Liver (tissue), 9 donors: ENCODE measurements around the gene FCGR2B. TPM values are rescaled to one million over a fixed set of nuclear protein-coding genes. Genes with fewer than 3 reads are reported as not detected.

ENCODE experiments used
- DNase-seq: peaks from one replicate; pipeline ENCODE4 v3.0.0-alpha.2; 2017; ENCODE audit warnings: low spot score
- H3K27ac ChIP-seq, 2 donors: one replicate each; pipeline ENCODE4 v1.7.0; 2013; ENCODE audit warnings: inconsistent platforms in 2 of 2, low read length in 2 of 2, control low read depth in 1 of 2, low read depth in 1 of 2, mild to moderate bottlenecking in 1 of 2
- H3K27me3 ChIP-seq, 4 donors: one replicate each; pipeline versions ENCODE4 v1.6.1 to v1.7.0; 2013; ENCODE audit warnings: low read length in 3 of 4, inconsistent platforms in 1 of 4, mild to moderate bottlenecking in 1 of 4, moderate library complexity in 1 of 4; ENCODE audit not compliant: control insufficient read depth in 4 of 4, insufficient read depth in 4 of 4
- H3K36me3 ChIP-seq, 4 donors: one replicate each; pipeline versions ENCODE4 v1.6.1 to v1.7.0; 2013; ENCODE audit warnings: low read length in 3 of 4, mild to moderate bottlenecking in 3 of 4, low read depth in 1 of 4, moderate library complexity in 1 of 4; ENCODE audit not compliant: control insufficient read depth in 4 of 4, insufficient read depth in 3 of 4
- H3K4me1 ChIP-seq, 4 donors: one replicate each; pipeline versions ENCODE4 v1.6.1 to v1.7.0; 2013; ENCODE audit warnings: low read length in 3 of 4, mild to moderate bottlenecking in 3 of 4, moderate library complexity in 1 of 4; ENCODE audit not compliant: control insufficient read depth in 4 of 4, insufficient read depth in 4 of 4
- H3K4me3 ChIP-seq, 3 donors: one replicate each; pipeline versions ENCODE4 v1.6.1 to v1.7.0; 2013; ENCODE audit warnings: low read length in 3 of 3, control low read depth in 1 of 3, low read depth in 1 of 3, mild to moderate bottlenecking in 1 of 3
- H3K9ac ChIP-seq, 2 donors: one replicate each; pipeline ENCODE4 v1.7.0; 2013; ENCODE audit warnings: low read length in 2 of 2, mild to moderate bottlenecking in 2 of 2, moderate library complexity in 2 of 2, control low read depth in 1 of 2, low read depth in 1 of 2
- H3K9me3 ChIP-seq, 4 donors: one replicate each; pipeline versions ENCODE4 v1.6.1 to v1.7.0; 2013; ENCODE audit warnings: low read length in 3 of 4; ENCODE audit not compliant: control insufficient read depth in 4 of 4
- EGR1 ChIP-seq, 2 donors: IDR thresholded peaks; 2 replicates each; pipeline ENCODE4 v1.6.1; 2016 to 2018; ENCODE audit warnings: antibody characterized with exemption in 2 of 2, low read depth in 2 of 2
- FOXA1 ChIP-seq: IDR thresholded peaks from 2 replicates; pipeline ENCODE4 v1.6.1; 2016; ENCODE audit warnings: antibody characterized with exemption
- FOXA2 ChIP-seq: IDR thresholded peaks from 2 replicates; pipeline ENCODE4 v1.6.1; 2016; ENCODE audit warnings: antibody characterized with exemption
- GABPA ChIP-seq, 2 donors: IDR thresholded peaks in 1 of 2; conservative IDR thresholded peaks in 1 of 2; 2 replicates each; pipeline ENCODE4 v1.6.1; 2016; ENCODE audit warnings: antibody characterized with exemption in 2 of 2, mild to moderate bottlenecking in 1 of 2, moderate library complexity in 1 of 2
- HNF4A ChIP-seq, 2 donors: conservative IDR thresholded peaks; 2 replicates each; pipeline ENCODE4 v1.6.1; 2016; ENCODE audit warnings: antibody characterized with exemption in 2 of 2, mild to moderate bottlenecking in 2 of 2
- HNF4G ChIP-seq: IDR thresholded peaks from 2 replicates; pipeline ENCODE4 v1.6.1; 2016; ENCODE audit warnings: antibody characterized with exemption
- JUND ChIP-seq, 2 donors: IDR thresholded peaks; 2 replicates each; pipeline ENCODE4 v1.6.1; 2016; ENCODE audit warnings: antibody characterized with exemption in 2 of 2
- NR2F2 ChIP-seq: IDR thresholded peaks from 2 replicates; pipeline ENCODE4 v1.6.1; 2016; ENCODE audit warnings: antibody characterized with exemption
- RAD21 ChIP-seq, 2 donors: IDR thresholded peaks; 2 replicates each; pipeline ENCODE4 v1.6.1; 2016; ENCODE audit warnings: antibody characterized with exemption in 2 of 2, mild to moderate bottlenecking in 2 of 2
- RXRA ChIP-seq, 2 donors: IDR thresholded peaks; 2 replicates each; pipeline ENCODE4 v1.6.1; 2017 to 2018; ENCODE audit warnings: antibody characterized with exemption in 2 of 2, mild to moderate bottlenecking in 1 of 2
- SP1 ChIP-seq: IDR thresholded peaks from 2 replicates; pipeline ENCODE4 v1.6.1; 2018; ENCODE audit warnings: antibody characterized with exemption, mild to moderate bottlenecking
- TAF1 ChIP-seq: conservative IDR thresholded peaks from 2 replicates; pipeline ENCODE4 v1.6.1; 2016; ENCODE audit warnings: antibody characterized with exemption, mild to moderate bottlenecking
- YY1 ChIP-seq: IDR thresholded peaks from 2 replicates; pipeline ENCODE4 v1.6.1; 2016; ENCODE audit warnings: antibody characterized with exemption, mild to moderate bottlenecking
- WGBS: extraction: QIAGEN DNeasy Blood & Tissue Kit; methylation state at CpG from one replicate; pipeline ENCODE4 v1.1.7; 2013; 5-methylcytosine and 5-hydroxymethylcytosine counted together
- polyA plus RNA-seq, 2 donors: library from polyadenylated mRNA; stranded (reverse) in 1 of 2; unstranded in 1 of 2; fragments of 200-250 nt in 1 of 2; fragments of >200 nt in 1 of 2; fragmentation: Nextera tagmentation in 1 of 2; extraction: Ambion mirVana in 1 of 2; gene quantifications; one replicate each; pipeline versions ENCODE4 v1.2.1 to v1.2.3, GENCODE V29; 2013 to 2015
- total RNA-seq, 2 donors: library from RNA; depleted of rRNA; stranded (reverse); fragments of >200 nt; gene quantifications; one replicate each; pipeline ENCODE4 v1.2.3, GENCODE V29; 2014
- TF ChIP-seq, protein P1 (sequence below): IDR thresholded peaks from 2 replicates; pipeline ENCODE4 v1.6.1; 2016; ENCODE audit warnings: antibody characterized with exemption
- TF ChIP-seq, protein P2 (sequence below): IDR thresholded peaks from 2 replicates; pipeline ENCODE4 v1.6.1; 2016; ENCODE audit warnings: antibody characterized with exemption
- TF ChIP-seq, protein P3 (sequence below): IDR thresholded peaks from 2 replicates; pipeline ENCODE4 v1.6.1; 2016; ENCODE audit warnings: antibody characterized with exemption, mild to moderate bottlenecking
- TF ChIP-seq, protein P4 (sequence below): IDR thresholded peaks from 2 replicates; pipeline ENCODE4 v1.6.1; 2016; ENCODE audit warnings: antibody characterized with exemption
- TF ChIP-seq, protein P5 (sequence below): fragments of 150-350 bp; IDR thresholded peaks from 2 replicates; pipeline ENCODE4 v1.5.1; 2017; ENCODE audit warnings: improper control_type of control experiment, low read depth, low read length; ENCODE audit not compliant: missing input control
- donor health status: healthy.
- donor health status: healthy.
- donor health status: healthy.
- donor health status: healthy.
- donor health status: healthy.

Gene FCGR2B
- total and polyA plus RNA-seq, 4 donors = 7.9 to 39.5 (median 25.0) TPM

DNA sequence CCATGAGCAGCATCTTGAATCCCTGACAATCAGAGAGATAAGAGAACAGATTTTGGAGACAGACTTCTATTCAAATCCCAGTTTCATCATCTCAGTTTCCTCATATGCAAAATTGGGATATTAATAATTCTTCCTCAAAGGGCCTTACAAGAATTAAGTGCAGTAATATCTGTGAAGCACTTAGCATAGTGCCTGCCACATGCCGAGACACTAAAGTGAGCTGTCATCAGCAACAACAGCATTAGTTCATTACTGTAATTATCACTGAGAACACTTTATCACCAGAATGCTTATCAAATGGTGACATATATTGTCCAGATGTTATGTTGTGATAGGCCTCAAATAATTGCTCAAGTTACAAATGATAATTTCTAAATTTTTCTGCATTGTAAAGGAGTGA is 57.5 kb downstream of the FCGR2B start (continued):
- TF ChIP-seq, protein P1, sequence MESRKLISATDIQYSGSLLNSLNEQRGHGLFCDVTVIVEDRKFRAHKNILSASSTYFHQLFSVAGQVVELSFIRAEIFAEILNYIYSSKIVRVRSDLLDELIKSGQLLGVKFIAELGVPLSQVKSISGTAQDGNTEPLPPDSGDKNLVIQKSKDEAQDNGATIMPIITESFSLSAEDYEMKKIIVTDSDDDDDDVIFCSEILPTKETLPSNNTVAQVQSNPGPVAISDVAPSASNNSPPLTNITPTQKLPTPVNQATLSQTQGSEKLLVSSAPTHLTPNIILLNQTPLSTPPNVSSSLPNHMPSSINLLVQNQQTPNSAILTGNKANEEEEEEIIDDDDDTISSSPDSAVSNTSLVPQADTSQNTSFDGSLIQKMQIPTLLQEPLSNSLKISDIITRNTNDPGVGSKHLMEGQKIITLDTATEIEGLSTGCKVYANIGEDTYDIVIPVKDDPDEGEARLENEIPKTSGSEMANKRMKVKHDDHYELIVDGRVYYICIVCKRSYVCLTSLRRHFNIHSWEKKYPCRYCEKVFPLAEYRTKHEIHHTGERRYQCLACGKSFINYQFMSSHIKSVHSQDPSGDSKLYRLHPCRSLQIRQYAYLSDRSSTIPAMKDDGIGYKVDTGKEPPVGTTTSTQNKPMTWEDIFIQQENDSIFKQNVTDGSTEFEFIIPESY = no peak
- no peak for TF ChIP-seq SP1
- TF ChIP-seq FOXA1 = no peak

DNA sequence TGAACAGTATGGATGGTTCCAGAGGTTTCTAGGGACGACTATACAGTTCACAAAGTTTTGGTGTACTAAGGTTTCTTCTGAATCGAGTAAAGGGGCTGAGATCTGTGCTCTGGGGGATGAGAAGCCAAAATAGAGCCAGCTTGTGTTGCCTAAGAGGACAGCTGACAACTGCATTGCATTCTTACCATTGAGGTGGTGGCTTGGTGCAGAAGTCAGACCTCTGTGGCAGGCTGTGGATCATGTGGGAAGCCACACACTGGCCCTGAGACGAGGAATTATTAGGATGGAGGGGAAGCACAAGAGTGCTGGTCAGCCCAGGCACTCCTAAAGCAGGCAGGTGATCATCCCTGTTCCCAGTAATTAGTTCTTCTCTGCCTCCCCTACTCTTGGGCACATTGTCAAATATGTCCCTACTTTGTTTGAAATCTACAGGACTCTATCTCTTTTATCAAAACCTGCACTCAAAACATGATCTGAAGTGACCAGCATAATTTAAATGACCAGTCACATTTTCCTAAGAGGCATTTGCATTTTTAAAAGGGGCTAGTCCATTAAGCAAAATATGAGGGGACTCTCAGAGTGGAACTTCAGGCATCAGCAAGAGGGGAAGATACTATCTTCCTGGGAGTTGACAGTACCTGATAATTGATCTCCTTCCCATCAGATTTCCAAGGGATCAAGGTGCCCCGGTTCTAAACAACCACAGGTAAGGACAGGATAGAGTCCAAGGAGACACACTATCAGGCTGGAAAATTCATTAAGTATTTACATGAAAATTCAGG is 58.2 kb downstream of the FCGR2B start, which contains the start of gene FCRLB:
Gene FCRLB, plus strand, starts transcription at position 589 of the 782 bp plus-strand sequence. CDS start 1,129 bp downstream, outside the sequence.
- Histone ChIP-seq H3K4me3 (no peak within 1 kb of the TSS), H3K9ac (no peak within 1 kb of the TSS), H3K27me3 (no peaks in the 10 kb centered on the region), H3K9me3 (no peaks in the 10 kb centered on the region), H3K27ac (no peak within 1 kb of the TSS), H3K36me3 (no peaks in the 10 kb centered on the region), H3K4me1 (peaks cover 2 to 7% (median 5%) of the 10 kb centered on the region in 4 donors)
- 59% methylated on average over 4 of the region's 4 CpGs for WGBS
- TF ChIP-seq GABPA (IDR thresholded peaks at IDR 0.05 in 1 of 2, conservative IDR thresholded peaks at IDR 0.05 in 1 of 2) (no peak), RXRA (IDR thresholded peaks at IDR 0.05) (no peak), YY1 (no peak), FOXA2 (no peak), FOXA1 (no peak), JUND (IDR thresholded peaks at IDR 0.05) (no peak), NR2F2 (no peak), HNF4G (no peak), TAF1 (no peak), EGR1 (IDR thresholded peaks at IDR 0.05; ENCODE audit: low read depth in 2 of 2) (no peak), SP1 (no peak), HNF4A (conservative IDR thresholded peaks at IDR 0.05) (no peak), RAD21 (IDR thresholded peaks at IDR 0.05) (no peak)
- TF ChIP-seq, protein P2, sequence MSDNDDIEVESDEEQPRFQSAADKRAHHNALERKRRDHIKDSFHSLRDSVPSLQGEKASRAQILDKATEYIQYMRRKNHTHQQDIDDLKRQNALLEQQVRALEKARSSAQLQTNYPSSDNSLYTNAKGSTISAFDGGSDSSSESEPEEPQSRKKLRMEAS = no peak
- TF ChIP-seq, protein P3, sequence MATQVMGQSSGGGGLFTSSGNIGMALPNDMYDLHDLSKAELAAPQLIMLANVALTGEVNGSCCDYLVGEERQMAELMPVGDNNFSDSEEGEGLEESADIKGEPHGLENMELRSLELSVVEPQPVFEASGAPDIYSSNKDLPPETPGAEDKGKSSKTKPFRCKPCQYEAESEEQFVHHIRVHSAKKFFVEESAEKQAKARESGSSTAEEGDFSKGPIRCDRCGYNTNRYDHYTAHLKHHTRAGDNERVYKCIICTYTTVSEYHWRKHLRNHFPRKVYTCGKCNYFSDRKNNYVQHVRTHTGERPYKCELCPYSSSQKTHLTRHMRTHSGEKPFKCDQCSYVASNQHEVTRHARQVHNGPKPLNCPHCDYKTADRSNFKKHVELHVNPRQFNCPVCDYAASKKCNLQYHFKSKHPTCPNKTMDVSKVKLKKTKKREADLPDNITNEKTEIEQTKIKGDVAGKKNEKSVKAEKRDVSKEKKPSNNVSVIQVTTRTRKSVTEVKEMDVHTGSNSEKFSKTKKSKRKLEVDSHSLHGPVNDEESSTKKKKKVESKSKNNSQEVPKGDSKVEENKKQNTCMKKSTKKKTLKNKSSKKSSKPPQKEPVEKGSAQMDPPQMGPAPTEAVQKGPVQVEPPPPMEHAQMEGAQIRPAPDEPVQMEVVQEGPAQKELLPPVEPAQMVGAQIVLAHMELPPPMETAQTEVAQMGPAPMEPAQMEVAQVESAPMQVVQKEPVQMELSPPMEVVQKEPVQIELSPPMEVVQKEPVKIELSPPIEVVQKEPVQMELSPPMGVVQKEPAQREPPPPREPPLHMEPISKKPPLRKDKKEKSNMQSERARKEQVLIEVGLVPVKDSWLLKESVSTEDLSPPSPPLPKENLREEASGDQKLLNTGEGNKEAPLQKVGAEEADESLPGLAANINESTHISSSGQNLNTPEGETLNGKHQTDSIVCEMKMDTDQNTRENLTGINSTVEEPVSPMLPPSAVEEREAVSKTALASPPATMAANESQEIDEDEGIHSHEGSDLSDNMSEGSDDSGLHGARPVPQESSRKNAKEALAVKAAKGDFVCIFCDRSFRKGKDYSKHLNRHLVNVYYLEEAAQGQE = no peak
- TF ChIP-seq, protein P4, sequence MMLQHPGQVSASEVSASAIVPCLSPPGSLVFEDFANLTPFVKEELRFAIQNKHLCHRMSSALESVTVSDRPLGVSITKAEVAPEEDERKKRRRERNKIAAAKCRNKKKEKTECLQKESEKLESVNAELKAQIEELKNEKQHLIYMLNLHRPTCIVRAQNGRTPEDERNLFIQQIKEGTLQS = no peak
- TF ChIP-seq, protein P1 = no peak
- TF ChIP-seq, protein P5, sequence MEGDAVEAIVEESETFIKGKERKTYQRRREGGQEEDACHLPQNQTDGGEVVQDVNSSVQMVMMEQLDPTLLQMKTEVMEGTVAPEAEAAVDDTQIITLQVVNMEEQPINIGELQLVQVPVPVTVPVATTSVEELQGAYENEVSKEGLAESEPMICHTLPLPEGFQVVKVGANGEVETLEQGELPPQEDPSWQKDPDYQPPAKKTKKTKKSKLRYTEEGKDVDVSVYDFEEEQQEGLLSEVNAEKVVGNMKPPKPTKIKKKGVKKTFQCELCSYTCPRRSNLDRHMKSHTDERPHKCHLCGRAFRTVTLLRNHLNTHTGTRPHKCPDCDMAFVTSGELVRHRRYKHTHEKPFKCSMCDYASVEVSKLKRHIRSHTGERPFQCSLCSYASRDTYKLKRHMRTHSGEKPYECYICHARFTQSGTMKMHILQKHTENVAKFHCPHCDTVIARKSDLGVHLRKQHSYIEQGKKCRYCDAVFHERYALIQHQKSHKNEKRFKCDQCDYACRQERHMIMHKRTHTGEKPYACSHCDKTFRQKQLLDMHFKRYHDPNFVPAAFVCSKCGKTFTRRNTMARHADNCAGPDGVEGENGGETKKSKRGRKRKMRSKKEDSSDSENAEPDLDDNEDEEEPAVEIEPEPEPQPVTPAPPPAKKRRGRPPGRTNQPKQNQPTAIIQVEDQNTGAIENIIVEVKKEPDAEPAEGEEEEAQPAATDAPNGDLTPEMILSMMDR = no peak
- DNase-seq = no peak
